ENCODE results near the gene UNC5B. TPM values are rescaled to one million over a fixed set of nuclear protein-coding genes. Genes with fewer than 3 reads are reported as not detected.
A peak's percentile ranks its signal among the peaks of the same experiment; 100 is the strongest.
"Not testable (repeated sequence)": the region's sequence is repeated elsewhere in the genome, so short reads cannot be mapped to it uniquely, and the experiment has no call there.

UNC5B gene
- total and polyA plus RNA-seq, 2 donors (not counting 1 experiment from before 2014, with no cell fraction given), result 2.5 to 60.8 TPM

DNA sequence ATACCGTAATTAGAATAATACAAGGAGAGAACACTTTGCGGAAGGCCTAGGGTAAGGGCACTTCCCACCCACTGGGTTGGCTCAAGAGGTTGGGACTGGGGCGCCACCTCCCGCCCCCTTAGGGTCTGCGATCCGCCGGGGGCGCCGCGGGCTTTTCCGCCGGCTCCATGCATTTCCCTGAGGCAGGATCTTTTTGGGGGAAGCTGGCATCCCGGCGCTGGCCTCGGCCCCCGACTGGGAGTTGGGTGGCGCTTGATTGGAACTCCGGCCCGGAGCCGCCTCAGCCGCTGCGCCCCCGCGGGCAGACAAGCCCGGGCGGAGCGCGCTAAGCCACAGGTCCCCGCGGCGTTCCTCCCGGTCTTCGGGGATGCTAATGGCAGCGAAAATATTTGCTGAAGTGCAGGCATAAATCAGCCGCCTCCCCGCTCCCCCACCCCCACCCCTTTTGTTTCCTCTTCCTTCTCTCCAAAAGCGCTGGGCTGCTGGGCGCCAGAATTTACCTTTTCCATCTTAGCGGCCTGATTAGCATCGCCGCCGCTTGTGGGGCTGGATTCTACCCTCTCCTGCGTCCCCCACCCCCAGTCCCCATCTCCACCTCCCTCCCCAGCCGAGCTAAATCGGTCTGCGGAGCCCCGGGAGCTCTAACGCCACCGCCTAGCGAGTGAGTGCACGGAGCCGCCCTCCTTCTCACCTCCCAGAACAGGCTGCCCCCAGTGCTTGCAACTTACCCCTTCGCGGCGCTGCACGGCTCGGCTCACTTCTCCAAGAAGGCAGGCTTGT is 5.1 kb downstream of the UNC5B start:
- H3K27me3 ChIP-seq (ENCODE audit: control insufficient read depth, insufficient read depth, low read length), result no peaks in the 10 kb centered on the region
- peak overlapping the region; percentile 78 for H3K4me2 ChIP-seq (ENCODE audit: extremely low read depth, insufficient read depth, low read length)
- H3K9me3 ChIP-seq (ENCODE audit: control insufficient read depth, insufficient read depth, low read depth, low read length), result no peaks in the 10 kb centered on the region
- TF ChIP-seq, protein P1, sequence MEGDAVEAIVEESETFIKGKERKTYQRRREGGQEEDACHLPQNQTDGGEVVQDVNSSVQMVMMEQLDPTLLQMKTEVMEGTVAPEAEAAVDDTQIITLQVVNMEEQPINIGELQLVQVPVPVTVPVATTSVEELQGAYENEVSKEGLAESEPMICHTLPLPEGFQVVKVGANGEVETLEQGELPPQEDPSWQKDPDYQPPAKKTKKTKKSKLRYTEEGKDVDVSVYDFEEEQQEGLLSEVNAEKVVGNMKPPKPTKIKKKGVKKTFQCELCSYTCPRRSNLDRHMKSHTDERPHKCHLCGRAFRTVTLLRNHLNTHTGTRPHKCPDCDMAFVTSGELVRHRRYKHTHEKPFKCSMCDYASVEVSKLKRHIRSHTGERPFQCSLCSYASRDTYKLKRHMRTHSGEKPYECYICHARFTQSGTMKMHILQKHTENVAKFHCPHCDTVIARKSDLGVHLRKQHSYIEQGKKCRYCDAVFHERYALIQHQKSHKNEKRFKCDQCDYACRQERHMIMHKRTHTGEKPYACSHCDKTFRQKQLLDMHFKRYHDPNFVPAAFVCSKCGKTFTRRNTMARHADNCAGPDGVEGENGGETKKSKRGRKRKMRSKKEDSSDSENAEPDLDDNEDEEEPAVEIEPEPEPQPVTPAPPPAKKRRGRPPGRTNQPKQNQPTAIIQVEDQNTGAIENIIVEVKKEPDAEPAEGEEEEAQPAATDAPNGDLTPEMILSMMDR (conservative IDR thresholded peaks at IDR 0.05 in 1 of 2, IDR thresholded peaks at IDR 0.05 in 1 of 2; ENCODE audit: low read depth in 1 of 2, low read length in 2 of 2), result no peak
- TF ChIP-seq EZH2 (IDR thresholded peaks at IDR 0.05; ENCODE audit: low read length, missing control alignments), result no peak
- peak overlapping the region; percentile 47 to 78 (median 61) for H3K4me3 ChIP-seq (replicated peaks in 1 of 4; ENCODE audit: control extremely low read depth in 1 of 4, insufficient read depth in 1 of 4, low read depth in 3 of 4, low read length in 4 of 4)
- peak overlapping the region; percentile 52 for H2AFZ ChIP-seq (ENCODE audit: low read length)
- H3K79me2 ChIP-seq (ENCODE audit: control insufficient read depth, insufficient read depth, low read length), result no peaks in the 10 kb centered on the region
- no peaks in the 10 kb centered on the region for H4K20me1 ChIP-seq (ENCODE audit: control insufficient read depth, extremely low read depth, insufficient read depth, low read length)
- peak overlapping the region; percentile 47 for H3K27ac ChIP-seq (ENCODE audit: insufficient read depth, low read length)
- peaks cover 9% of the 10 kb centered on the region for H3K4me1 ChIP-seq (ENCODE audit: control insufficient read depth, extremely low read depth, insufficient read depth, low read length)
- peak in 1 of 2 donors; percentile 48 for DNase-seq (ENCODE audit: low read depth in 2 of 2)
- H3K36me3 ChIP-seq (ENCODE audit: control insufficient read depth, insufficient read depth, low read length), result no peaks in the 10 kb centered on the region
- H3K9ac ChIP-seq (ENCODE audit: insufficient read depth, low read length), result peak overlapping the region; percentile 57

DNA sequence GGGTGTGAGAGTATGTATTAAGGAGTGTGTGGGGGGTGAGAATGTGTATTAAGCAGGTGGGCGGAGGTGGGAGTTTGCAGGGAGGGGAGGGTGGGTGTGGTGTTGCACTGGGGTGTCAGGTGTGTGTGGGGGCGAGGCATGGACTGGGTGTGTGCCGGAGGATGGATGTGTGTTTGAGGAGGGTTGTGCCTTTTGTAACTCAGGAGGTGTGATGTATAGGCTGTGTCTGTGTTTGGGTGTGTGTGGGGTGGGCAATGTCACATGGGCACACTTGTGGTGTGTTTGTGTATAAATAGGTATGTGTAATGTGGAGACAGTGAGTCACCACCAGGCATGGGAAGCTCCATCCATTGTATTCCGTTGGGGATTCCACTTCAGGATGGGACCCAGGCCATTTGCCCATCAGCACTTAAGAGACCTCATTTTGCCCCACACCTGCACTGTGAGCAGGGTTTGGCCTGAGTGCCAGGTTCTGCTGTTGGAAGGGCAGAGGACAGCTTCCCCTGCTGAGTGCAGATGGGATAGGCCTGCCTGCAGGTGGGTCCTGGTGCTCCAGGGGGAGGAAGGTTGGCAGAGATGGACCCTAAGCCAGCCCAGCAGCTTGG is 5.8 kb downstream of the UNC5B start:
- DNase-seq (ENCODE audit: low read depth in 2 of 2), result peak; percentile 53 to 84
- H4K20me1 ChIP-seq (ENCODE audit: control insufficient read depth, extremely low read depth, insufficient read depth, low read length), result no peaks in the 10 kb centered on the region
- no peaks in the 10 kb centered on the region for H3K79me2 ChIP-seq (ENCODE audit: control insufficient read depth, insufficient read depth, low read length)
- peak overlapping the region in 2 of 4 experiments; percentile 10 to 60 for H3K4me3 ChIP-seq (replicated peaks in 1 of 4; ENCODE audit: control extremely low read depth in 1 of 4, insufficient read depth in 1 of 4, low read depth in 3 of 4, low read length in 4 of 4)
- H3K36me3 ChIP-seq (ENCODE audit: control insufficient read depth, insufficient read depth, low read length), result no peaks in the 10 kb centered on the region
- H3K4me1 ChIP-seq (ENCODE audit: control insufficient read depth, extremely low read depth, insufficient read depth, low read length), result peaks cover 9% of the 10 kb centered on the region
- H3K9ac ChIP-seq (ENCODE audit: insufficient read depth, low read length), result no peak overlapping the region
- TF ChIP-seq EZH2 (IDR thresholded peaks at IDR 0.05; ENCODE audit: low read length, missing control alignments), result no peak
- TF ChIP-seq, protein P1 (conservative IDR thresholded peaks at IDR 0.05 in 1 of 2, IDR thresholded peaks at IDR 0.05 in 1 of 2; ENCODE audit: low read depth in 1 of 2, low read length in 2 of 2), result no peak
- H3K27ac ChIP-seq (ENCODE audit: insufficient read depth, low read length), result no peak overlapping the region
- H3K27me3 ChIP-seq (ENCODE audit: control insufficient read depth, insufficient read depth, low read length), result no peaks in the 10 kb centered on the region
- H3K9me3 ChIP-seq (ENCODE audit: control insufficient read depth, insufficient read depth, low read depth, low read length), result no peaks in the 10 kb centered on the region
- peak overlapping the region; percentile 78 for H3K4me2 ChIP-seq (ENCODE audit: extremely low read depth, insufficient read depth, low read length)
- H2AFZ ChIP-seq (ENCODE audit: low read length), result no peak overlapping the region

DNA sequence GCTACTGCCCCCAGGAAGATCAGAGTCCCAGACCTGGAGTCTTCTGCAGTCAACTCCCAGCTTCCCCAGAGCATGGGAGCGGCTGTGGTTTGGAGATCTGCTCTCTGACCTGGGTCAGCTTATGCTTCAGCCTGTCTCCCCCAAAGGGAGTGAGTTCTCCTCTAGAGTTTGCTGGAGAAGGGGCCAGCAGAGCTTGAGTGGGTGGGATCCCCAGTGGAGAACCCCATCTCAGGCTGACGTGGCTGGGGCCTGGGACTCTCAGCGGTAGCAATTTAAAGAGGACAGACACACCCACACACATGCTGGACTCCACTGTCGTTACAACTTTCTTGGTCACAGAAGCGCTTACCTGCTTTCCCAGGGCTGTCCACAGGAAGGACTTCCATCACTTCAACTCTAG is 6.3 kb downstream of the UNC5B start:
- Histone ChIP-seq H3K27ac (ENCODE audit: insufficient read depth, low read length) (no peak overlapping the region), H3K4me3 (replicated peaks in 1 of 4; ENCODE audit: control extremely low read depth in 1 of 4, insufficient read depth in 1 of 4, low read depth in 3 of 4, low read length in 4 of 4) (no peak overlapping the region), H3K9ac (ENCODE audit: insufficient read depth, low read length) (no peak overlapping the region), H2AFZ (ENCODE audit: low read length) (no peak overlapping the region), H4K20me1 (ENCODE audit: control insufficient read depth, extremely low read depth, insufficient read depth, low read length) (no peaks in the 10 kb centered on the region), H3K4me1 (ENCODE audit: control insufficient read depth, extremely low read depth, insufficient read depth, low read length) (peaks cover 9% of the 10 kb centered on the region), H3K36me3 (ENCODE audit: control insufficient read depth, insufficient read depth, low read length) (no peaks in the 10 kb centered on the region), H3K9me3 (ENCODE audit: control insufficient read depth, insufficient read depth, low read depth, low read length) (no peaks in the 10 kb centered on the region), H3K27me3 (ENCODE audit: control insufficient read depth, insufficient read depth, low read length) (no peaks in the 10 kb centered on the region), H3K4me2 (ENCODE audit: extremely low read depth, insufficient read depth, low read length) (no peak overlapping the region), H3K79me2 (ENCODE audit: control insufficient read depth, insufficient read depth, low read length) (no peaks in the 10 kb centered on the region)
- no peak for TF ChIP-seq EZH2 (IDR thresholded peaks at IDR 0.05; ENCODE audit: low read length, missing control alignments)
- TF ChIP-seq, protein P1 (conservative IDR thresholded peaks at IDR 0.05 in 1 of 2, IDR thresholded peaks at IDR 0.05 in 1 of 2; ENCODE audit: low read depth in 1 of 2, low read length in 2 of 2), result no peak
- DNase-seq (ENCODE audit: low read depth in 2 of 2), result no peak

DNA sequence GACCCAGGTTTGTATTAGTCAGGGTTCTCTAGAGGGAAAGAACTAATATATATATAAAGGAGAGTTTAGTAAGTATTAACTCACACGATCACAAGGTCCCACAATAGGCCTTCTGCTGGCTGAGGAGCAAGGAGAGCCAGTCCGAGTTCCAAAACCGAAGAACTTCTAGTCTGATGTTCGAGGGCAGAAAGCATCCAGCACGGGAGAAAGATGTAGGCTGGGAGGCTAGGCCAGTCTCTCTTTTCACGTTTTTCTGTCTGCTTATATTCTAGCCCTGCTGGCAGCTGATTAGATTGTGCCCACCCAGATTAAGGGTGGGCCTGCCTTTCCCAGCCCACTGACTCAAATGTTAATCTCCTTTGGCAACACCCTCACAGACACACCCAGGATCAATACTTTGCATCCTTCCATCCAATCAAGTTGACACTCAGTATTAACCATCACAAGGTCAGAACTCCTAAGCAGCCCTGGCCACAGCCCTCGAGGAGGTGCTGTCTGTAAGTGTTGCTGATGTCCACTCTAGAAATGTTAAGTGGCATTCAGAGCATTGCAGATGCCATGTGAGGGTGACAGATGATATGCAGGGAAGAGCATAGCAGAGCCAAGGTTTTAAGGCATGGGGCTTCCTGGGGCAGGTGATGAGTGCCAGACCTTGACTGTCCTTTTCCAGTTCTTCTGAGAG is 7.0 kb downstream of the UNC5B start:
- DNase-seq (ENCODE audit: low read depth in 2 of 2); H3K9me3 ChIP-seq (ENCODE audit: control insufficient read depth, insufficient read depth, low read depth, low read length); H2AFZ ChIP-seq (ENCODE audit: low read length); H3K27me3 ChIP-seq (ENCODE audit: control insufficient read depth, insufficient read depth, low read length); H3K9ac ChIP-seq (ENCODE audit: insufficient read depth, low read length); H3K27ac ChIP-seq (ENCODE audit: insufficient read depth, low read length); H4K20me1 ChIP-seq (ENCODE audit: control insufficient read depth, extremely low read depth, insufficient read depth, low read length); H3K79me2 ChIP-seq (ENCODE audit: control insufficient read depth, insufficient read depth, low read length); H3K36me3 ChIP-seq (ENCODE audit: control insufficient read depth, insufficient read depth, low read length); H3K4me1 ChIP-seq (ENCODE audit: control insufficient read depth, extremely low read depth, insufficient read depth, low read length); H3K4me3 ChIP-seq (replicated peaks in 1 of 4; ENCODE audit: control extremely low read depth in 1 of 4, insufficient read depth in 1 of 4, low read depth in 3 of 4, low read length in 4 of 4); H3K4me2 ChIP-seq (ENCODE audit: extremely low read depth, insufficient read depth, low read length): not testable (repeated sequence)

All from fibroblast of lung (primary cell).